Activated CD8-positive, alpha-beta memory T cell treated with anti-CD3 and anti-CD28 coated beads, Interleukin-2, amount 50 U/mL, for 48 hours (primary cell): ENCODE measurements around the gene LARP4B.

Experiments
- DNase-seq: peaks from one replicate; pipeline ENCODE4 v3.0.0-alpha.2; 2020

LARP4B gene

DNA sequence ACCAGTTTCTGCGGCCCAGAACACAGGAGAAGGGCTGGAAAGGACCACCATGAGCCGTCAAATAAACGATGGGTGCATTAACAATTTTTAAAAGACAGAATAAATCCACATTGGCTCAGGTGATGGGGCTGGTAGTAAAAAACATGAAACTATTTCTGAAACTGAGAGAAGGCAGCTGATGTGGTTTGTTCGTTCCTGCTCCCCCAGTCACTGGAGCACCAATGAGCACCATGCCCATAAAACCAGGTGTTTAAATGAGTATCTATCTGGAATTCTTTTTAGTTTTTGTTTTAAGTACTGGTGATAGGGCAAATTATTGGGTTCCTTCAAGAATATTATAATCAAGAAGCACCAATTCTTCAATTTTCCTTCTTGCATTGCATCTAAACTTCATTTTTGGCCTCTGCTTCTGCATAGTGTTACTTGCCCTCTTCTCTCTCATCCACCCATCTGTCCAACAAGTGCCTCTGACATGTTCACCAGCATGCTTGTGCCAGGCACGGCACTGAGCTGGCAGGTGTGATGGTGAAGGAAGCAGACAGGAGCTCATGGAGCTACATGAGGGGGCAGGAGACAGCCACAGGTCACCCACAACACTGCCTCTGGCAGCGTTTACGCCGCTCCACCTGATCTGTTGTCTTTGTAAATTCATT, 65.5 kb downstream of the LARP4B start:
- DNase-seq: no peak

- DNase-seq: no peak
Measured at GRCh38 chr10:865257-865656, 66.2 kb downstream of the LARP4B start.

GRCh38 chr10:860519-860918, 71.0 kb downstream of the LARP4B start:
- DNase-seq: no peak

DNA sequence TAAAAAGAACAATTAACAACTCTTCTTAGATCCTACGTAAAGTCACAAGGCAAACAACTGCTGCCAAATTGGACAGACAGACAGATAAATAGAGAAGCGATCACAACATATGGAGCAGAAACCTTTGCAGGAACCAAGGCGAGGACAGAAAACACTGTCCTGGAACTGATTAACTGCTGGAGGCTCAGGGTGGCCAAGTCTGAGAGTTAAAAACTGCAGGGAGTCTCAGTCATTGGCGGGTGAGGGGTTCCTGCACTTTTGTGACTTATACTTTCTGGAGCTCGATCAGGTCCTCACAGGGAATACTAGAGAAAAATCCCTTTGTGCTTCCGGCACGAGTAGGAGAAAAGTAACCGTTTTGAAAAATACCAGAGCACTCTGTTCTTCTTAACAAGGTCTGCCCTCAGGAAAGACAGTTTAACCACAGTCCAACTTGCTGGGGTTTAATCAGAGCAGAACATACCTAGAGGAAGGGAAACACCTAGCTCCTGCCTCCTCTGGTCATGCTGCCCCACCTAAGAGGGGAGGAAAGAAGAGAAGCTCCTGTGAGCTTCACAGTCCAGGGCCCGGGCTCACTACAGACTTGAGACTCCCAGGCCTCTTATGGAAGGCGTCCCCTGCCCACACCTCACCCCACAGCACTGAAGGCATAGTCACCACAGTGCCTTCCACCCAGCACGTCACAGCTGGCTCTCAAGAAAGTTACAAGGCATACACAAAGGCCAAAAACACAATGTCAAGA, 74.9 kb downstream of the LARP4B start:
- DNase-seq: no peak

DNA sequence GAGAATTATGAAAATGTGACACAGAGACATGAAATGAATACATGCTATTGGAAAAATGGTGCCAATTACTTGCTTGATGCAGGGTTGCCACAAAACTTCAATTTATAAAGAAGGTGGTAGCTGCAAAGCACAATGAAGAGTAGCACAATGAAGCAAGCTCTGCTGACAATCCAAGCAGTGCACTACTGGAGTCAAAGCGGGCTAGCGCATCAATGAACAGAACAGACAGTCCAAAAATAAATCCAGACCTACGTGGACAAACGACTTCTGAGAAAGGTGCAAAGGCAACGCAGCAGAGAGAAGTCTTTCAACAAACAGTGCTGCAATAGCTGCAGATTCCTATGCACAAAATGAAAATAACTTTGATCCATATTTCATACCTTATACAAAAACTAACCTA, 75.8 kb downstream of the LARP4B start:
- DNase-seq: no peak

GRCh38 chr10:855079-855478, 76.4 kb downstream of the LARP4B start:
- no peak for DNase-seq

DNA sequence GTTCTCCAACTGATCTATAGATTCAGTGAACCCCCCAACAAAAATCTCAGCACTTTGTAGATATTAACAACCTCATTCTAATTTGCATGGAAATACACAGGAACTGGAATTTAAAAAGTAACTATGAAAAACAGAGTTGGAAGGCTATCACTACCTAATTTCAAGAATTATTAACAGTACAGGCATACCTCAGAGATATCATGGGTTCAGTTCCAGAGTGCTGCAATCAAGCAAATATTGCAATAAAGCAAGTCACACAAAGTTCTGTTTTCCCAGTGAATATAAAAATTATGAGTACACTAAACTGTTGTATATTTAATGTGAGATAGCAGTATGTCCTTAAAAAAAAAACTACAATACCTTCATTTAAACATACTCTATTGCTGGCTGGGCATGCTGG, 78.5 kb downstream of the LARP4B start:
- DNase-seq: no peak

DNA sequence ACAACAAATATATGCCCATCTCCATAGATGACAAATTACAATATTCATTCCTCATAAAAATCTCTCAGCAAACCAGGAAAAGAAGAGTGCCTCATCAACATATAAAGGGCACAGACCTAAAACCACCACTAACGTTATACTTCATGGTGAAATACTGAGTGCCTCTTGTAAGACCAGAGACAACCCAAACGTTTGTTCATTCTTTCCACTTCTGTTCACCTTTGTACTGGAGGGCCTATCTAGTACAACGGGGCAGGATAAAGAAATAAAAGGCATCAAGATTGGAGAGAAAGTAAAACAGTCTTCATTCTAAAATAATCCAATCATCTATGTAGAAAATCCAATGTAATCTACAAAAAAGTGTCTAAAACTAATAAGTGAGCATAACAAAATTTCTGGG, 79.1 kb downstream of the LARP4B start:
- DNase-seq: no peak

GRCh38 chr10:851901-852300, 79.6 kb downstream of the LARP4B start:
- DNase-seq: no peak

DNA sequence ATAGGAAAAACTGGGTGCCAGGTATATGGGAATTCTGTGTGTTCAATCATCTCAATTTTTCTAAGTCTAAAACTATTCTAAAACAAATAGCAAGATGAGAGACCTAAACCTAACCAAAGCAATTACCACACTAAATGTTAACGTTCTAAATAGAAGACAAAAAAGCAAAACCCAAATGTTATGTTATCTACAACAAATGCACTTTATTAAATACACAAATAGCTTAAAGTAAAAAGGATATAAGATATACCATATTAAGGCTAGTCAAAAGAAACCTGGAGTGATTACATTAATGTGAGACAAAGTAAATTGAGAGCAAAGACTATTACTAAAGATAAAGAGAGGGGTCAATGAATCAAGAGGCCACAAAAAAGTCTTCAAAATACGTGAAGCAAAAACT, 81.4 kb downstream of the LARP4B start:
- no peak for DNase-seq

GRCh38 chr10:847868-848267, 83.6 kb downstream of the LARP4B start:
- no peak for DNase-seq

- no peak for DNase-seq
Measured at GRCh38 chr10:846126-846685, 85.3 kb downstream of the LARP4B start.

- DNase-seq: no peak
Measured at GRCh38 chr10:845526-845925, 86.0 kb downstream of the LARP4B start.

DNA sequence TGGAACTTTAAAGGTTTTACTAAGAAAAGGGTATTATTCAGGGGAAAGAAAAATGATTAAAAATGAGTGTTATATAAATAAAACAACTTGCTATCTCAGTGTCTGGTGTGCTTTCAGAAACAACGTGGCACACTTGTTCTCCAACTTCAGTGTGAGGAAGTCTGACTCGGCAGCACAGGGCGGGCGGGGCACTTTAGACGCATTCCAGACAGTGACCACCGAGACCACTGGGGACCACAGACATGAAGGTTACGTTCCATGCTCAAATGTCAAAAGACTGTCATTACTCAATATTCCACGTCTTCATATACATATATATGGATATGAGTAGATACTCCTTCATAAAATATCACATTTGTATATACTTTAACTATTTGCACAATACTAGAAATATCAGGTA, 87.0 kb downstream of the LARP4B start:
- DNase-seq: no peak

GRCh38 chr10:843703-844102, 87.8 kb downstream of the LARP4B start:
- DNase-seq: no peak

GRCh38 chr10:842795-843194, 88.7 kb downstream of the LARP4B start:
- no peak for DNase-seq

DNA sequence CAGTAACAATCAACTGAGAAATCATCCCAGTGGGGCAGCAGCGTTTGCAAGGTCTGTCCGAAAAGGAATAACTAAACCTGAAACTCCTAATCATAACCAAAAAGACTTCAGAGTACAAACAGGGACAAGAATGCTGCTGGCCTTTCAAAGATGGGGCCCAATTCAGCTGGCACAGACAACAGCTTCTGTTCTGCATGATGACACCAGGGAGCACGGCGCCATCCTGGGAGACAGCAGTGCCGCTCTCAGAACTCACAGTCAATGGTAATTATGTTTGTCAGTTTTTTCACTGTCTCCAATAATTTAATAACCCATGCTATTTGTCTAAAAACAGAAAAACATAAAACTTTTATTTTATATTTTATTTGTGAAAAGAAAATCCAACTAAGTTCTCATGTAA, 90.0 kb downstream of the LARP4B start:
- no peak for DNase-seq

GRCh38 chr10:839550-840205, 91.8 kb downstream of the LARP4B start:
- DNase-seq: no peak

GRCh38 chr10:836782-837181, 94.7 kb downstream of the LARP4B start:
- DNase-seq: no peak

GRCh38 chr10:834493-834892, 97.0 kb downstream of the LARP4B start:
- no peak for DNase-seq

DNA sequence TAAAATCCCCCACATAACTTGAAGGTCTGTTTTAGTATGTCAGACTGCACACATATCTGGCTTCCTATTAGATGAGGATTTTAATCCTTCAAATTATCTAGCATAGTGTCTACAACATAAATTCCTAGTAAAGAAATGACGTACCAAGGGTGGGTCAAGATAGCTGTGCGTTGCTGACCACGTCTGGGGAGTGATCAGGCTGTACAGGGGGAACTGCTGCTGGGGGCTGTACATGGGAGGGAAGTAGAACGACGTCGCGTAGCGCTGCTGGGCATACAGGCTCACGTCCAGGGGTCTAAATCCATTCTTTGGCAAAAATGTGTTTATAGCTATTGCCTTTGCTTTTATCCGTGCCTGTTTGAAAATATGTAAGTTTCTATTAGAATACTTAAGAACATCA, 102.3 kb downstream of the LARP4B start:
- DNase-seq: no peak

GRCh38 chr10:828191-828590, 103.3 kb downstream of the LARP4B start:
- DNase-seq: no peak

GRCh38 chr10:824946-825345, 106.6 kb downstream of the LARP4B start:
- no peak for DNase-seq

- no peak for DNase-seq
Measured at GRCh38 chr10:824497-824896, 107.0 kb downstream of the LARP4B start.
